ENCODE results near the gene TGFB1.
"Not testable (repeated sequence)": the region's sequence is repeated elsewhere in the genome, so short reads cannot be mapped to it uniquely, and the experiment has no call there.

TGFB1 gene

DNA sequence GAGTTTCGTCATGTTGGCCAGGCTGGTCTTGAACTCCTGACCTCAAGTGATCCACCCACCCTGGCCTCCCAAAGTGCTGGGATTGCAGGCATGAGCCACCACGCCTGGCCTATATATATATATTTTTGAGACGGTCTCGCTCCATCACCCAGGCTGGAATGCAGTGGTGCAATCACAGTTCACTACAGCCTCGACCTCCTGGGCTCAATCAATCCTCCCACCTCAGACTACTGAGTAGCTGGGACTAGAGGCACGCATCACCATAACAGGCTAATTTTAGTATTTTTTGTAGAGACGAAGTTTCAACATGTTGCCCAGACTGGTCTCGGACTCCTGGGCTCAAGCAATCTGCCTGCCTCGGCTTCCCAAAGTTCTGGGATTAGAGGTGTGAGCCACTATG is 6.8 kb downstream of the TGFB1 start:
- not testable (repeated sequence) for FAIRE-seq; DNase-seq (ENCODE audit: low spot score)

DNA sequence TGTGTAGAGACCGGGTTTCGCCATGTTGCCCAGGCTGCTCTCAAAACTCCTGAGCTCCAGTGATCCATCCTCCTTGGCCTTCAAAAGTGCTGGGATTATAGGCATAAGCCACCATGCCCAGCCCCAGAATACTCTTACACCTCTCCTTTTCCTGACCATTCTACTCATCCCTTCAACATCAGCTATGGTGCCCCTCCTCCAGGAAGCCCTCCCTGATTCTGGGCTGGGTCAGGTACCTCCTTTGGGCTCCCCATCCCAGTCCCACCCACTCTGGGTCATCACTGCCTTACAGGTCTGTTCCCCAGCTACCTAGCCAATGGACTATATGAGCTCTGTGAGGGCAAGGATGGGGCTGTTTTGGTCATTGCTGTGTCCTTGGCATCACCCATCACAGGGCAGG is 9.6 kb downstream of the TGFB1 start:
- FAIRE-seq: no peak
- DNase-seq (ENCODE audit: low spot score): no peak

DNA sequence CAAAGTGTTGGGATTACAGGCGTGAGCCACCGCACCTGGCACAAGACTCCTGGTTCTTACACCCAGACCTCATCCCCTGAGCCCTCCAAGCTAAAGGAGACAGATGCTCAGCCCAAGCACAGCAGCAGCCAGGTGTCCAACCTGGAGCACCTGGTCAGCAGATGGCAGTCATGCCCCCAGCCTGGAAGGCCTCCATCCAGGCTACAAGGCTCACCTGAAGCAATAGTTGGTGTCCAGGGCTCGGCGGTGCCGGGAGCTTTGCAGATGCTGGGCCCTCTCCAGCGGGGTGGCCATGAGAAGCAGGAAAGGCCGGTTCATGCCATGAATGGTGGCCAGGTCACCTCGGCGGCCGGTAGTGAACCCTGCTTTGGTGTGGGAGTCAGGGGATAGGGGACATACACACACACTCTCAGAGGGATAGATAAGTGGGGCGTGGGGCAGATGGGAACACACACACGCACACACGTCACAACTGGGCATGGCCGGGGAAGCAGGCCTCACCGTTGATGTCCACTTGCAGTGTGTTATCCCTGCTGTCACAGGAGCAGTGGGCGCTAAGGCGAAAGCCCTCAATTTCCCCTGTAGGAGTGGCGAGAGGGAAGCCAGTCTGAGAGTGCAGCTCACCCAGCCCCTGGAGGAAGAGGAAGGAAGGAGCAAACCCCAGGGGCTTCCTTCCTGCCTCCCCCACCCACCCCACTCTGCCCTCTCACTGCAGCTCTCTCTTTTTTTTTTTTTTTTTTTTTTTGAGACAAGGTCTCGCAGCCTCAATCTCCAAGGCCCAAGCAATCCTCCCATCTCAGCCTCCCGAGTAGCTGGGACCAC is 11.8 kb downstream of the TGFB1 start:
- no peak for FAIRE-seq
- DNase-seq (ENCODE audit: low spot score): no peak

DNA sequence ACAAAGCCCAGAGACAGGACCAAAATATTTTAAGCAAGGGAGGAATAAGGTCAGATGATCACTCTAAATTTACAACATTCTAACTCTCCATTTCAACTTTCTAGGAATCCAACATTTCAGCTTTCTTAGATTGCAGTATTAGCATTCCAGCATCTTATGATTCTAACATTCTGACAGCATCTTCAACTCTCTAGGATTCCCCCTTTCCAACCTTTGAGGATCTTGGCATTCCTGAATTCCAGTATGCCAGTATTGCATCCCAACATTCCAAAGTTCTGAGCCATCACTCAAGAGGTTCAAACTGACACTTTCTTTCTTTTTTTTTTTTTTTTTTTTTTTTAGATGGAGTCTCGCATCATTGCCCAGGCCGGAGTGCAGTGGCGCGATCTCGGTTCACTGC is 13.8 kb downstream of the TGFB1 start:
- DNase-seq (ENCODE audit: low spot score): peak; percentile 57
- no peak for FAIRE-seq

DNA sequence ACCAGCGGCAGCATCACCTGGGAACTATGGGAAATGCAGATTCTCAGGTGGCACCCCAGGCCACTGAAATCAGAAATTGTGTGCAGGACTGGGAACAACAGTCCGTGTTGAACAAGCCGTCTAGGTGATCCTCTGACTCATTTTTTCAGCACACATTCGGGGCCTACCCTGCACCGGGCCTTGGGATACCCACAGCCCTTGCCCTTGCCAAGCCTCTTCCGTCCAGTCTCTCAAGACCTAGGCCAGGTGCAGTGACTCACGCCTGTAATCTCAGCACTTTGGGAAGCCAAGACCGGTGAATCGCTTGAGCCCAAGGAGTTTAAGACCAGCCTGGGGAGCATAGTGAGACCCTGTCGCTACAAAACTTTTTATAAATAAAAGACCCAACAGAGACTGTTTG is 18.3 kb downstream of the TGFB1 start:
- DNase-seq (ENCODE audit: low spot score) (no peak), FAIRE-seq (no peak)

DNA sequence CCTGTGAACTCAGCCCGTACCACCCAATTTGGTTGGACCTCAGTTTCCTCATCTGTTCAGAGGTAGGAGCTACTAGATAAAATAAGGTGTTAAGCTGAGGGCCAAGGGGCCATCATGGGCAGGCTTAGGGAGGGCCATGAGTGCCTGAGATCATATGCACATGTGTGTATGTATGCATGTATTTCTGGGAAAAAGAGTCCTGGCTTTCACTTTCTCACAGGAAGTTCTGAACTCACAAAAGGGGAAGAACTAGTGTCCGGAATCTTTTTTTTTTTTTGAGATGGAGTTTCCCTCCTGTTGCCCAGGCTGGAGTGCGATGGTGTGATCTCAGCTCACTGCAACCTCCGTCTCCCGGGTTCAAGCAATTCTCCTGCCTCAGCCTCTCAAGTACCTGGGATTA is 18.9 kb downstream of the TGFB1 start:
- DNase-seq (ENCODE audit: low spot score) (no peak), FAIRE-seq (no peak)

DNA sequence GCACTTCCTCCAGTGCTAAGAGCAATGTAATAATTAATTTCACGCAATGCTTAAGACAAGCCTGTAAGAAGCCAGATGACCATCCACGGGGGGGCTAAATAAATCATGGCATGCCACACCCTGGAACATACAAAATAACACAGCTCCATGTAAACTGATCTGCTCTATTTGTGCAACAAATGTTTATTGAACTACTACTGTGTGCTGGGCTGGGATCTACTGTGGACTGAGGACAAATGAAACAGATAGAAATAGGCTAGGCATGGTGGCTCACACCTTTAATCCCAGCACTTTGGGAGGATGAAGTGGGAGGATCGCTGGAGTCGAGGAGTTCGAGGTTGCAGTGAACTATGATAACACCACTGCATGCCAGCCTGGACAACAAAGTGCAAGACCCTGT is 21.3 kb downstream of the TGFB1 start:
- DNase-seq (ENCODE audit: low spot score) (no peak), FAIRE-seq (no peak)

DNA sequence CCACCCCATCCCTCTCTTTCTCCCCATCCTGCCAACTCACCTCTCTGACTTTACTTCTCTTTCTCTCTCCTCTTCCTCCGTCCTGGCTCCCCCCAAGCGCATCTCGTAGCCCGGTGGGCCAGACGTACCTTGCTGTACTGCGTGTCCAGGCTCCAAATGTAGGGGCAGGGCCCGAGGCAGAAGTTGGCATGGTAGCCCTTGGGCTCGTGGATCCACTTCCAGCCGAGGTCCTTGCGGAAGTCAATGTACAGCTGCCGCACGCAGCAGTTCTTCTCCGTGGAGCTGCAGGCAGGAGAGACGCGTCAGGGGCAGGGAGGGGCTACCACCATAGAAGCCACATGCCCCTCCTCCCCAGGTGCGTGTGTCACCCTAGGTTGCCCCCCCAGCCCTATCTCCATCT is 21.7 kb downstream of the TGFB1 start:
- FAIRE-seq: no peak
- no peak for DNase-seq (ENCODE audit: low spot score)

DNA sequence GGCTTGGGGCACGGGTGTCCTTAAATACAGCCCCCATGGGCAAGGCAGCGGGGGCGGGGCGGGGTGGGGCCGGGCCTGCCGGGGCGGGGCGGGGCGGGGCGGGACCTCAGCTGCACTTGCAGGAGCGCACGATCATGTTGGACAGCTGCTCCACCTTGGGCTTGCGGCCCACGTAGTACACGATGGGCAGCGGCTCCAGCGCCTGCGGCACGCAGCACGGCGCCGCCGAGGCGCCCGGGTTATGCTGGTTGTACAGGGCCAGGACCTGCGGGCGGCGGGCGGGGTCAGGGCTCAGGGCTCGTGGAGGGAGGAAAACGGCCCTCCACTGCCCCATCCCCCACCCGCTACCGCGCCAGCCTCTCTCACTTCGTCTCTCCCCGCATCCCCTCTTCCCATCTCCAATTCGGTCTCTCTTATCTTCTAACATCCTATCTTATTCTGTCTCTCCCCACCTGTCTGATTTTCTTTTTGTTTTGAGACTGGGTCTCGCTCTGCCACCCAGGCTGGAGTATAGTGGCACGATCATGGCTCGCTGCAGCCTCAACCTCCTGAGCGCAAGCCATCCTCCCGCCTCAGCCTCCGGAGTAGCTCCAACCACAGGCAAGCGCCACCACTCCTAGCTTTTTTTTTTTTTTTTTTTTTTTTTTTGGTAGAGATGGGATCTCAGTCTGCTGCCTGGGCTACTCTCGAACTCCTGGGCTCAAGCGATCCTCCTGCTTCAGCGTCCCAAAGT is 22.6 kb downstream of the TGFB1 start:
- FAIRE-seq: no peak

DNA sequence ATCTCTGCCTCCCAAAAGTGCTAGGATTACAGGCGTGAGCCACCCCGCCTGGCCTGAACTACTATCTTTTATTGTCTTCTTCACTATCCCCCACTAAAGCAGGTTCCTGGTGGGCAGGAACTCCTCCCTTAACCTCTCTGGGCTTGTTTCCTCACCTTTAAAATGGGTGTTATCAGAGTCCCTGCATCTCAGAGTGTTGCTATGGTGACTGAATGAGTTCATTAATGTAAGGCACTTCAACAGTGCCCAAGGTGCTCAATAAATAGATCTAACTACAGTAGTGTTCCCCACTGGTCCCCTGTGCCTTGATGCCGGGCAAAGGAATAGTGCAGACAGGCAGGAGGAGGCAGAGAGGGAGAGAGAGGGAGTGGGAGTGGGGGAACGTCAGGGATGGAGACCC is 23.2 kb downstream of the TGFB1 start:
- DNase-seq (ENCODE audit: low spot score) (no peak), FAIRE-seq (no peak)

More for the DNA sequence above, 22.6 kb downstream of the TGFB1 start:
- DNase-seq (ENCODE audit: low spot score): no peak

DNA sequence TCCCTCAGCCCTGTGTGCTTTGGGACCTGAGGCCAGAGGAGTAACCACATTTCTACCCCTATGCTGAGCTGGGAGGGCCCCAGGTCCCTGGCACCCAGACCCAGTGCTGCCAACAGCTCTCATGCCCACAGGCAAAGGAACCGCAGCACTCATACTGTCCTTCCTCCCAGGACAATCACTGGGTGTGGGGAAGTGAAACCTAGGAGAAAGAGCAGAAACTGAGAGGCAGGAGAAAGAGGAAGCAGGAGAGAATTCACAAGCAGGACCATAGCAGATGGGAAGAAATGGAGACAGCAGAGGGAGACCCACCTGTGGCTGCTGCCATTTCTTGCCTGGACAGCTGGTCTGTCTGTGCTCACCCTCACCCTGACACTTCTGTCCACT is 24.9 kb downstream of the TGFB1 start:
- DNase-seq (ENCODE audit: low spot score) (no peak), FAIRE-seq (no peak)

DNA sequence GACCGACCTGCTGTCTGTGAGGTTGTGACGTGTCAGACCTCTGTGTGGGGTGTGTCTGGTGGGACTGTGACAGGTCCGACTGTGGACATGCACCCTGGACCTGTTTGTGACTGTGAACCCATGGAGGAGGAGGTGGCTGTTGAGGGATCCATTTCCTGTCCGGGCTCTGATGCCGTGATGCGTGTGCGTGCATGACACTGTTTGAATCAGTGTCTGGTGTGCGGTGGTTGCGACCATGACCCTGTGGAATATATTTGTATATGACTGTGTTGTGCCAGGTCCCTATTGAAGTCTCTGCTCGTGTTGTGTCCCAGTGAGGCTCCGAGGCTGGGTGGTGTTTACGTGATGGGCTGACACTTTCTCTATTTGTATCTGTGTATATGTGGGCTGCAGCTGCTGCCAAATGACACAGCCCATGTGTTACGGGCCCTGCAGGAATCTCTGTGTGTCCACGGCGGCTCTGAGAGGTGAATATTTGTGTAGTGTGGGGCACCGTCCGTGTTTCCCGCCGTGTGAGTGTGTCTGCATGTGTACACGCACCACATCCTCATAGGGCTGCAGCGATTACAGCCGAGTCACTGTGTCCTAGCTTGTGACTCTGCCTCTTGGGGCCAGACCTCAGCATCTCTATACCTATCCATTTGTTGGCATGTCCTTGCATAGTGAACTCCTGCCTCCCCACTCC is 25.4 kb downstream of the TGFB1 start:
- DNase-seq (ENCODE audit: low spot score) (no peak), FAIRE-seq (no peak)

DNA sequence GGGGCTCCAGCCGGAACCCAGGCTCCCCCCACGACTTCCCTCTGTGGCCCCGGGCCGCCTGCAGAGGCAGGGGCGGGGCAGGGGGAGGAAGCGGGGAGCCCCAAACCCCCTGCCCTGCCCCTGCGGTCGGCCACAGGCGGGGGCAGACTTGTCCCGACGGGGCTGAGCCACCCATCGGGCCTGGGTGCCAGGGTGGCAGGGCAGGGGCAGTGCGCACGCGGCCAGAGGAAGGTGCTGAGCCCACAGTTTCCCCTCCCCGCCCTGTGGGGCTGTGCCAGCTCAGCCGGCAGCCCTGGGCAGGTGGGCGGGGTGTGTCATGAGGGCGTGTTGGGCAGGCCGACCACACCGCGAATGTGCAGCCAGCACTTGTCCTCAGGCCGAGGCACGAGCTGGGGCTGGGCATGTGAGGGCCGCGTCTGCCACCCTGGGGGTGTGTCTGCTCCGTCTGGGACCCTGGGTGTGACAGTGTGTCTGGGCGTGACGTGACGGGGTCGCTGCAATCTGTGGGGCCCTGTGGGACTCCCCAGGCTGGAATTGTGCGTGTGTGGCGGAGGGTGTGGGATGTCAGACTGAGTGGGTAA is 26.1 kb downstream of the TGFB1 start:
- DNase-seq (ENCODE audit: low spot score) (peak; percentile 87), FAIRE-seq (peak; percentile 95)

DNA sequence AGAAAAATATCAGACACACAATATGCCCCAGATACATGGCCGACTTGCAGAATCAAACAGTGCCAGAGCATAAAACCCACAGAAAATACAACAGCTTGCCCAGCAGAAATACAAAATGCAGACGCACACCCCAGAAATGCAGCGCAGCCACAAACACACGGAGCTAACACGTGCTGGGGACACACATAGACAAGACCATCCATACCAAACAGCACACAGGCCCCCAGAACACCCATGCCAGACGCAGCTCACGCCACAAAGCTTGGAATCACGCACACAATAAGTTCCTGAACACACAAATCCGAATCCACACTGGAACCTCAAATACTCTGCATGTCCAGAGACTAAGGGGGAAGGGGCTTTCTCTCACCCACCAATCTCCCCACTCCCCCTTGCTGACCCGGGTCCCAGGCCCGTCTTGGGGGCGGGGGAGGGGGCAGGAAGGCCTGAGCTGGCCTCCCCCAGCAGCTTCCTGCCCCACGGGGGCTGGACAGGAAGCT is 26.6 kb downstream of the TGFB1 start:
- FAIRE-seq (no peak), DNase-seq (ENCODE audit: low spot score) (no peak)

DNA sequence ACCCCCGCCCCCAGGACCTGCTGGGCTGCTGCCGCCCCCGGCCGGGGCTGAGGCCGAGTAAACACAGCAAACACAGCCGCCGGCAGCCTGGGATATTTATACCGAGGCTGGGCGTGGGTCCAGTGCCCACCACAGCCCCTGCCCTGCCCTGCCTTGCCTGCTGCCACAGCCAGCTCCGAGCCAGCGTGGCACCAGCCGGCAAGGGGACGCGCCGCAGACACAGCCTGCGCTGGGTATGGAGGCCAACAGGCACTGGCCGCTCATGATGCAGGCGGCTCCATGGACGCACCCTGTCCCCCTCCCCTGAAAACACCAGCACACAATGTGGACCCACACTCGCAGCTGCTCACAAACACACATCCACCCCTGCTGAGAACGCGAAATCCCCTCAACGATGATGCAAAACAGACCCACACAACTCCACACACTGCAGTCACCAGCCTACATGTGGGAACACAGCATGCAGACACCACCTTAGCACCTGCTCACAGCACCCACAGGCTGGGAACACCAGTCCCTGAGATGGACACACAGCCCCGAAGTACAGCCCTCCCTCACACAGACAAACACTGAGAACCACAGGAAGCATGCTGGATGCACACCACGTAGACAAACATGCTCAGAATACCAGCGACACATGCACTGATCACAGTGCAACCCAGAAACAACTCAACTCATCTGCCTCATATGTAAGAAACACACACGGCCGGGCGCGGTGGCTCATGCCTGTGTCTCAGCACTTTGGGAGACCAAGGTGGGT is 27.6 kb downstream of the TGFB1 start:
- FAIRE-seq (no peak), DNase-seq (ENCODE audit: low spot score) (no peak)

DNA sequence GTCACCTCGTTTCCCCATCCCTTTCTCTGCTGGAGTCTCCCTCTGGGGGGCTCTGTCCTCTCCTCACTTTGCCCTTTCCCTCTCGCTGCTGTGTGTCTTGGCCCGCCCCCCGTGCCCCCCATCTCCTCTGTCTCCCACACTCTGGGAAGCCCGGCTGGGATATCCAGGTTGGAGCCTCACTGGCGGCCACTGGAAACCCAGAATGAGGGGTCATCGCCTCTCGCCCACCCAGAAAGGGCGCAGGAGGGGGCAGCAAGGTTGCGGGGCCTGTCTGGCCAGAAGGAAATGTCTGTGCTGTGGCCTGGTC is 28.1 kb downstream of the TGFB1 start:
- no peak for FAIRE-seq
- DNase-seq (ENCODE audit: low spot score): no peak

DNA sequence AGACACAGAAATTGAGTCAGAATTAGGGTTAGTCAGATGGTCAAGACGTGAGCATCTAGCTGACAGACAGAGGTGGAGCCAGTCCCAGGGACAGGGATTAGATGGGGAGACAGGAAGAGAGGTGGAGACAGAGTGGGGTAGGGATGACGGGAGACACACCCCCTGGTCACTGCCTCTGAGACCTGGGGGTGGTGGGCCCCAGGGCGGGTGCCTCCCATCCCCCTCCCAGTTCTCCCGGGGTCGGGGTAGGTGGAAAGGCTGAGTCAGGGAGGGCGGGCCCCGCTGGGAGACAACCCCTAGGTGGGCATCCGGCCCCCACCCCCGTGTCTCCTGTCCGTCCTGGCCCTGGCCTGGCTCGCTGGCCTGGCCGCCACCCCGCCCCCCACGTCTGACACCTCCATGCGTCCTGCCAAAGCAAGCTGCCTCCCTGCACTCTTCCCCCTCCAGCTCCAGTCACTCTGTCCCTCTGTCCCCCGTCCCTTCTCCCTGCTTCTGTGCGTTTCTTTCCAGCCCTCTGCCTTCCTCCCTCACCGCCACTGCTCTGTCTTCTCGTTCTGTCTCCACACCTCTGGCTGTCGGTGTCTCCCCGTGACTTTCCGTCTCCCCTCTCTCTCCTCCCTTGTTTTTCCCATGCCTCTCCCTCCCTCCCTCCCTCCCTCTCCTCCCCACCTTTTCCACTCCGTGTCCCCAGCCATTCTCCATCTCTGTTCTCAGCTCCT is 28.6 kb downstream of the TGFB1 start:
- DNase-seq (ENCODE audit: low spot score) (peak; percentile 65), FAIRE-seq (no peak)

DNA sequence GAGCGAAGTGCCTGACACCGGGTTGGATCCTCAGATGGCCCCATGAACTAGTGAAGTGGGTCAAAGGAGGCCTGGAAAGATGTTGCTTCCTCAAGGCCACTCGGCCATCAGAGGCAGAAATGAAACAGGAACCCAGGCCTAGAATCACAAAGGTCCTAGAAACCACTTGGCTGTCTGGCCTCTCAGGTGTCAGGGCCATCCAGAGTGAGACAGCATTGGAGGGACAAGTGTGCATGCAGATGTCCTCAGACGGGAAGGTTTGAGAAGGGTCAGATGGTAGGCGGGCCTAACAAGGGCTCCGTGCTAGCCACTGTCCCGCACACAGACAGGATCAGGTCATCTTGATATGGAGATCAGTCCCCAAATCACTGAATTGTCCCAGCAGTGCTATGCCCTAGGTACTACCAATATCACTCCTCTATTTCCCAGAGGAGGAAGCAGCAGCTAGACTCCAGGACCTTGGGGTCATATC is 29.5 kb downstream of the TGFB1 start:
- FAIRE-seq: peak; percentile 5
- DNase-seq (ENCODE audit: low spot score): no peak

DNA sequence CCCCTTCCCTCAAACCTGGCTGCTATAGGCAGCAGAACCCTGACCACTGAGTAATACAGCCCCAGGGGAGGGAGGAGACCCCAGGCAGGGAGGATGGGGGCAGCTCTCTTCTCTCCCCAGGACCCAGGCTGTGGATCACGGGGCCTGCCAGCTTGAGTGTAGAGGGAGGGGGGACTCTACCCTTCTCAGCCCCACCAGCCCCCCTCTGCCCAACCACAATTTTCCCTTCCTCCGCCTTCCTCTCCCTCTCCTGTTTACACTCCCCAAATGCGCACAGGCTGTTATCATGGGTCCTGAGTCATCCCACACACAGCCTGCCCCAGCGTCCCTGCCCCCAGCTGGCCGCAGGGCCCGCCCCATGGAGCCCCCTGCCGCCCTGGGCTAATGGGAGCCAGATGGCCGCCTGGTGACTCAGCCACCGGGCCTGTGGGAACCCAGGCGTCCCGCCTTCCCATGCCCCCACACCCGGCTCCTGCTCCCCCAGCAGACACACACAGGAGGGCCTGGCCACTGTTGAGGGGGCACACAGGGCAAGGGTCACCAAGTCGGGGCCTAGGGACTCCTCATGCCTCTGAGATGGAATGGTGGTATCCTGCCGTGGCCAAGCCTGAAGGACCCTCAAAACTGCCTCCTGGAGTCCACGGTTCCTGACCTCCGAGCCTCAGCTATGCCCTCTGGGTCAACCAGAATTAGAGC is 30.1 kb downstream of the TGFB1 start:
- FAIRE-seq (peak; percentile 94), DNase-seq (ENCODE audit: low spot score) (peak; percentile 90)

DNA sequence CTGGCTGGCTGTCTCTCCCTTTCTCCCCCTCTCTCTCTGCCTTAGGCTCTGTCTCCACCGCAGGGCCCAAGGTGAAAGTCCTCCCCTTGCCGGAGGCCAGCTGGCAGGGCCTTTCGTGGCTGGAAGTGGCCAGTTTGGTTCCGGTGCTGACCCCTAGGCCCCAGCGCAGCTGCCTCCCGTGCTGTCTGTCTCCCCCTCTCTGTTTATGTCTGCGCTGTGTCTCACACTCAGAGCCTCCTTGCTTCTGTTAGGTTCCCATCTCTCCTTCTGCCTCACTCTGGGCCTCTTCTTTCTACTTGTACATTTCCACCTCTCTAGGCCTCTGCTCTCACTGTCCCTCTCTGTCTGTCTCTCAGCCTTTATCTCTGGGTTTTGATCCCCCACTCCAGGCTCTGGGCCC is 30.7 kb downstream of the TGFB1 start:
- FAIRE-seq: no peak

More for the DNA sequence above, 30.7 kb downstream of the TGFB1 start:
- DNase-seq (ENCODE audit: low spot score): no peak
